NCI-H748 (cell line): ENCODE data around the gene DEFB121.
"Not testable (repeated sequence)": the region's sequence is repeated elsewhere in the genome, so short reads cannot be mapped to it uniquely, and the experiment has no call there.

ENCODE experiments used
- DNase-seq: peaks from one replicate; lab custom pipeline; 2025; ENCODE audit not compliant: unreplicated experiment; lab: John Stamatoyannopoulos, UW

DEFB121 gene, protein sequence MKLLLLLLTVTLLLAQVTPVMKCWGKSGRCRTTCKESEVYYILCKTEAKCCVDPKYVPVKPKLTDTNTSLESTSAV

GRCh38 chr20:31406115-31406514 is at the start of gene DEFB121:
DEFB121 (minus strand) TSS chr20:31406215; CDS start chr20:31406152, 63 bp downstream.
- DNase-seq: no peak

DNA sequence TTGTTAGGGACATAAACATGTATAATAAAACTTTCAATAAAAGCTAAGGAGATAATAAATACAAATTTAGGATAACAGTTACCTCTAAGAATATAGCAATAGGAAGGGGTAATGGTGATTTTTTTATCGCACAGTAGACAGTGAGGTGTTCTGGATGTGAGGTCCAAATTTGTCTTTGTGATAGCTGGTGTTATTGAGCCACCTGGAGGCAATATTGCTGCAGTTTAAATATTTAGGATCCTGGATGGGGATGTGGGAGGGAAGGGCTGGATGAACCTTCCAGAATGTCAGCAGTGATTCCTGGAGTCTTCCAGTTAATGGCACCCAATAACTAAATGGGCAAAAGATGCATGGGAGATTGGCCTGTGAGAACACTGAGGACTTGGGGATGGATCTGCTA is 48.3 kb upstream of the DEFB121 start:
- no peak for DNase-seq

DNA sequence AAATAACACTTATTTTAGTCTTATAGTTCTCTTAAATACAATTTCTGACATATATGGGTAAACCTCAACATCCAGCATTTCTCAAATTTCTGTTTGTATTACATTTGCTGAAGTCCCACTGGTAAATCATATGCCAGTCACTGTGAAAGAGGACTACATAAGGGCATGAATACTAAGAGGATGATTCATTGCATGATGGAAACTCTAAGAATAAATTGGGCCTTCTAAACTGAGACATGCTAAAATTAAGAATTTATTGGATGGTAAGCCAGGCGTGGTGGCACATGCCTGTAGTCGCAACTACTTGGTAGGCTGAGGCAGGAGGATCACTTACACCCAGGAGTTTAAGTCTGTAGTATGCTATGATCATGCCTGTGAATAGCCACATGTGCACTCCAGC is 46.6 kb upstream of the DEFB121 start:
- DNase-seq: no peak

DNA sequence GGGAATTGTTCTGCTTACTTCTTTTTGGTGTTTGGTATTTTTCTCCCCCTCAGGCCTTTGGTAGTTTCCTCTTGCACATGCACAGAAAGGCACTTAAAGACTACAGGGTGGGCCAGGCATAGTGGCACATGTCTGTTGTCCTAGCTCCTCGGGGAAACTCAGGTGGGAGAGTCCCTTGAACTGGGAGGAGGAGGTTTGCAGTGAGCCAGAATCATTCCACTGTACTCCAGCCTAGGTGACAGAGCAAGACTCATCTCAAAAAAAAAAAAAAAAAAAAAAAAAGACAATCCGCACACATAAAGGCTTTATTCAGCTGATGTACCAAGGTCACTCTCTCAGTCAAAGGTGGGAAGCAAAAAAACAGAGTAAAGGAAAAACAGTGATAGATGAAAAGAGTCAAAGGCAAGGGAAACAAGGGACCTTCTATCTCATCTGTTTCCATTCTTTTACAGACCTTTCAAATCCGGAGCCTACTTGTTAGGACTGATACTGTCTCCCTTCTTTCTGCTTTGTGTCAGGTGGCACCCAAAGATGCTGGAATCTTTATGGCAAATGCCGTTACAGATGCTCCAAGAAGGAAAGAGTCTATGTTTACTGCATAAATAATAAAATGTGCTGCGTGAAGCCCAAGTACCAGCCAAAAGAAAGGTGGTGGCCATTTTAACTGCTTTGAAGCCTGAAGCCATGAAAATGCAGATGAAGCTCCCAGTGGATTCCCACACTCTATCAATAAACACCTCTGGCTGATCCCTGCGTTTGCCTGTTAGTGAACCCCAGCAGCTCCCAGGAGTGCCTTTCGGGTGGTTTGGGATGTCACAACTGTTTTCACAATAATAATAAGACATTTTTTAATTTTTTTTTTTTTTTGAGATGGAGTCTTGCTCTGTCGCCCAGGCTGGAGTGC is 43.7 kb upstream of the DEFB121 start:
- no peak for DNase-seq

DNA sequence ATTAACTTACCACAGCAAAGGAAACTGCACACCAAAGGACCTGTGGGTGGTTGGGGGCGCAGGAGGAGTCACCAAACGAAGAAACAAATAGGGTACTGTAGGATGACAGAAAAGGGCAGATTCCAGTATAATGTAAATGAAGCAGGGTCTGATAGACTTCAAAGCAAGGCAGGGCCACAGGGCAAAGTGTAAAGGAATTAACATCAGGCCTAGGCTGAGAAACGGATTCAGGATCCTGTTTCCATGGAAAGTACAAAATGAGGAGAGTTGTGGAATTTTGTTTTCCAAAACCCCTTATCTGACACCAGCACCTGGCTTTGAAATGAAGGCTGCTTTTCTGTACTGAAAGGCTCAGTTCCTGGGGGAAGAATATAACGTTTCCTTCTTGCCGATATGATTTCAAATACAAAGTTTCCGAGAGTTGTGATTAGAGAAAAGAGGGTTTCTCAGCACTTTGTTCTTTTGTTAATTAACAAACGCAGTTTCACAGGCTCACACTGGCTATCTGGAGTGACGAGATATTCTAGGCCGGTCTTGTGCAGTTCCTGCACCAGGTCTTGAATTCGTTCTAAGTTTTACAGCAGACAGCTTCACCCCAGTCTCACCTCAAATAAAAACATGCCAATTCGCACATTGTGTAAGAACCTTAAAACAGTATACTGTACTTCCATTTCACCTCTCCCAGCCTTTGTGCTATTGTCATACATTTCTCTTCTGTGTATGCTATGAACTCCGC is 40.2 kb upstream of the DEFB121 start:
- no peak for DNase-seq

DNA sequence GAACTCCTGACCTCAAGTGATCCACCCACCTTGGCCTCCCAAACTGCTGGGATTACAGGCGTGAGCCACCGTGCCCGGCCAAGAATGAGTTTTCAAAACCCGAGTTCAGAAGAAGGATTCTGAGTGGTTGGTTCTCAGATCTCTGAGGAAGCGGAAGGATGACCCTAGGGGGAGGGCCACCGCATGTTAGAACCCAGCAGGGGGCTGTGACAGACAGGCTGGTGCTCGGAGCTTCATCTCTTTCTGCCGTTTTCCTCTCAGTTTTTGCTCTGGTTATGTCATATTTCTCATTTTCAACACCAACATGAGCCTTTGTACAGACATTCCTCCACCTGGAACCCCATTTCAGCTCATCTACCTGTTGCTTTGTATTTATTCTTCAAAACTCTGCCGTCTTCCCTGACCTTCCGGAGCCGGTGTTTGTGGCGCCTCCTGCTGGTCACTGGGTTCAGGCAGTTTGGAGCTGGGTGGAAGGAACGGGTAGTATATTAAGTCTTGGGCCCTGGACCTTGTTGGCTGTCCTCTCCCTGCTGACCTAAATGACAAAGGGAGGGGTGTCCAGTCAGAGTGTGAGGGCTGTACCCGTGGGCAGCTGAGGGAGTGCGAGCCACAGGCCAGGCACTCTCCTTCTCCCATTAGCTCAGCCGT is 34.1 kb upstream of the DEFB121 start, which contains the start of gene DEFB123:
DEFB123 (plus strand) TSS at position 621 of the 648 bp plus-strand sequence. CDS start 67 bp downstream, outside the sequence.
- no peak for DNase-seq

- no peak for DNase-seq
Observed at GRCh38 chr20:31430568-31431115, 24.6 kb upstream of the DEFB121 start.

- not testable (repeated sequence) for DNase-seq
Observed at GRCh38 chr20:31427576-31427975, 21.6 kb upstream of the DEFB121 start.

GRCh38 chr20:31426891-31427551 is 21.0 kb upstream of the DEFB121 start:
- not testable (repeated sequence) for DNase-seq

DNA sequence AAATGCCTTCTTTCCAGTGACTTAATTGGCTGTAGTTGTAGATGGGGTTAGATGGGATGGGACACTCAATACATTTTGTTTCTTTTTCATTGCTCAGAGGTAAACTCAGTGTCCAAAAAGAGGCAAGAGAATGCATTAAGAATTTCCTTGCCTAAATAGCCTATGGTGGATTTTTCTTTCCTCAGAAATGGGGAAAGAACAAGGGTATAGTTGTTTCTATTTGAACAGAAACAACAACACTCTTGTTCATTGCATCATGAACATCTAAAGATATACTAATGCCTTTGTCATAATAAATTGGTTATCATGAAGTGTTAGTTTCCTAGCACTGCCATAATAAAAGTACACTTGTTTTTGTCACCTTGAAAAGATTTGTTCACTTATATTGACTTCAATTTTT is 19.8 kb upstream of the DEFB121 start:
- DNase-seq: no peak

DNA sequence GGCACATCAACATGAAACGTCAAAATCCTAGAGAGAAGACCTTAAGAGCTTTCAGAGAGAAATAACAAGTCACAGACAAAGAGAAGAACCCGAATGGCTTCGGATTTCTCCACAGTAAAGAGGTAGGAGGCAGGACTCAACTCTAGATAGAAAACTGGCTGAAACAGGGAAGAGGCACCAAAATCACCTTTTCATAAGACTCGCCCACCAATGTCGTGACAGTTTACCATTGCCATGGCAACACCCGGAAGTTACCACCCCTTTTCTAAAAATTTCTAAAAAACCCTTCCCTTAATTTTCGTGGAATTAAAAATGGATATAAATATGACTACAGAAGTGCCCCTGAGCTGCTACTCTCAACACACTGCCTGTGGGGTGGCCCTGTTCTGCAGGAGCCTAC is 12.3 kb upstream of the DEFB121 start:
- no peak for DNase-seq

DNA sequence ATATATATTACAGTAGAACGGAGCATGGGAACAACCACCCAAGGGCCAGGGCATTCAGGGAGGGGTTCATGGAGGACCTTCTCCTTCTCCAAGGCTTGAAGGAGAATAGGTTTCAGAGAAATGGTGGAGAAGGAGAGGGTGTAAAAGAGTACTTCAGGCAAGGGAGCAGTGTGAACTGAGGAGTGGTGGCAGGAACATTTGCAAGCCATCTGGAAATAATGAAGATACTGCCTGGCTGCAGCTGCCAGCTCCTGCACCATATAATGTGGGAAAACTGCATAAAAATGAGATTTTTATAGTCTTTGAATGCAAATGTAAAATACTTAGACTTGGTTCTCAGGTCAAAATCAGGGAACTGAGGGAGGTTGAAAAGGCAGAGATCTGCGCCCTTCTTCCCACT is 9.6 kb upstream of the DEFB121 start:
- DNase-seq: no peak

- no peak for DNase-seq
Observed at GRCh38 chr20:31414381-31414780, 8.4 kb upstream of the DEFB121 start.

DNA sequence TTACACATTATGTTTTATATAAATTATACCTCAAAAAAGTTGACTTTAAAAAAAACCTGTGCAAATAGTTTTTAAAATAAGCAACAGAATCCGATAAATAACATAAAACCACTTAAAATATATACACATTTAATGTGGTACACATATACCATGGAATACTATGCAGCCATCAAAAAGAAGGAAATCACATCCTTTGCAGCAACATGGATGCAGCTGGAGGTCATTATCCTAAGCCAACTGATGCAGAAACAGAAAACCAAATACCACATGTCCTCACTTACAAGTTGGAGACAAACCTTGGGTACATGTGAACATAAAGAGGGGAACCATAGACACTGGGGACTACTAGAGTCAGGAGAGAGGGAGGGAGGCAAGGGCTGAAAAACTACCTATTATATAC is 4.0 kb upstream of the DEFB121 start:
- no peak for DNase-seq

DNA sequence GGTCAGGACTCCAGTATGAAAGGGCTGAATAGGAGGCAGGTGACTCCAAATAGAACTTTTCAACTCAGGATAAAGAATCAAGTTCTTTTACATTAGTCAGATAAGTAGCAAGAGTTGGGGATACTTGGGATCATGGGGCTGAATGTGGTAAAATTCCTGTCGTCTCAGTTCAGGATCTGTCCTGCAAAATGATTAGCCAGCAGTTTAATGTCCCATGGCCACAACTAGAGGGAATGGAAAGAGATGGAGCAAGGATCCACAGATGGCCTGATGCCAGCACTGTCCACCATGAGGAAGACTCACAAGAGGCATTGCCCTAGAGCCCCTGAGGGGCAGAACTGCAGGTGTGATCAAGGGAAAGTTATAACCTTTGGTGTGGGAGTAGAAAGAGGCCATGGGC is 2.1 kb downstream of the DEFB121 start:
- no peak for DNase-seq

- DNase-seq: no peak
Observed at GRCh38 chr20:31394900-31395299, 11.1 kb downstream of the DEFB121 start.

GRCh38 chr20:31392836-31393235 is 13.2 kb downstream of the DEFB121 start:
- DNase-seq: no peak

DNA sequence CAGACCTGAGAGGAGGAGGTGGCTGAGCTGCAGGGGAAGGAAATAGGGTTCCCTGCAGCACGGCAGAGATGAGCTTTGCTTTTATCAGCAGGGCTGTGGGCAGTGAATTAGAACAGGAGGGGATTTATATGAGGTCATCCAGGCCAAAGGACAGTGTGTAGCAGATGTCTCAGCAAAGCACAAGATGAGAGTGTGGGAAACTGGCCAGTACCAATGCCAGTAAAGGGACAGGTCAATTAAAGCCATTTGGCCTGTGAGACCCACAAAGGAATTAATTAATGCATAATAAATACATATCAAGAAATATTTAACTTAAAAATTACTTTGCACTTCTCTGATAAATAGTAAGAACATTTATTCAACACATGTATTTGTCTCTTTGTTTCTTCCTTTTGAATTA is 15.5 kb downstream of the DEFB121 start, which contains the start of gene DEFB119:
DEFB119 (minus strand) TSS at position 101 of the 400 bp plus-strand sequence. CDS start 107 bp downstream, outside the sequence.
- no peak for DNase-seq

DNA sequence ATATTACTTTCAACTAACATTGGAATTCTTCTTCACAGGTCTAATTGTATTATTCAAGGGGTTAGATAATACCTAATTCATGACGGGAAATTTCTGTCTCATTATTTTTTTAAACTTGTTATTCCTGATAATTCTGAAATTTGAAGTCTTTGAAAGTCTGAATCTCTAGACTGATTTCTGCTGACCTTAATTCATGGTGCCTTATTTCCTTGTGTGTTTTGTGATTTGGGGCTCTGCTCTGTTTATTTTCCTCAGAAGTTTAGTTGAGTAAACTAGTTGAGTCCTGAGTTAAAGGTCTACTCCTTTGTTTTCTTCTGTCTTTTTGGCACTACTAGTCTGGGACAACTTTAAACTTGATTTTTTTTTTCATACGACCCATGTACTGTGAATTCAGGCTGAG is 31.7 kb downstream of the DEFB121 start:
- DNase-seq: no peak

DNA sequence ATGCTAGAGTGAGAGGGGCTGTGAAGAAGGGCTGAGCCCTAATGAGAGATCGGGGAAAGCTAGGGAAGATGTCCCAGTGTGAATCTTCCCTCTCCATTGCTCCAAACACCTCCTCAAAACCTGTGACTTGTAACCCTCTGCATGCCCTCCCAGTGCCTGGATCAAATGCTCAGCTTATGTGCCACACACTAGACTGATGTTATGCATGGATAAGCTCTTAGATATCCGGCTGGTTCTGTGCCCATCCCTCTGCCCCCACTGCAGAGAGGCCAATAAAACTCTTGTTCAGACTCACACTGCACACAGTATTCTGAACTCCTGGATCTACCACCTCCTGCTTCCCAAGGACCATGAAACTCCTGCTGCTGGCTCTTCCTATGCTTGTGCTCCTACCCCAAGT is 37.7 kb downstream of the DEFB121 start, which contains the start of gene DEFB118:
DEFB118 (plus strand) TSS at position 301 of the 400 bp plus-strand sequence; CDS start at position 351, 50 bp downstream.
- no peak for DNase-seq
